ENCODE data around the gene ZBP1.

The ZBP1 gene

GRCh38 chr20:57603120-57603519 lies 17.1 kb downstream of the ZBP1 start:
- FAIRE-seq (no peak), DNase-seq (ENCODE audit: insufficient read length, low spot score) (no peak)

DNA sequence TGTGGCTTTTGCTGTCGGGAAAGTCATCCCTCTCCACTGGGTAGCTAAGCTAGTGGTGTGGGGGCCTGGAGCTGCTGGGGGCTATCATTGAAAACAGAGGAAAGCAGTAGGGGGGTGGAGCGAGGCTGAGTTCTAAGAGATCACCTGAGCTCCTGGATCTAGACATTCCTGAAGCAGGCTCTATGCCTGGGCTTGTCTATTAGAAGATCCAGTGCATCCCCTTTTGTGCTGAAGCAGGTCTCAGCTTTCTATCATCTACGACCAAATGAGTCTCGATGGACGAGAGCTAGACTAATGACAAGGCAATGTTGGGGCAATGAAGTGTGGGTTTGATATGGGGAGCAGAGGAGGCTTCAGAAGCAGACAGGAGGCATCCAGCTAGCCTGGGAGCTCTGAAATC lies 18.5 kb downstream of the ZBP1 start:
- DNase-seq (ENCODE audit: insufficient read length, low spot score) (no peak), FAIRE-seq (no peak)

- DNase-seq (ENCODE audit: insufficient read length, low spot score) (no peak), FAIRE-seq (no peak)
Measured at GRCh38 chr20:57601211-57601570, 19.0 kb downstream of the ZBP1 start.

DNA sequence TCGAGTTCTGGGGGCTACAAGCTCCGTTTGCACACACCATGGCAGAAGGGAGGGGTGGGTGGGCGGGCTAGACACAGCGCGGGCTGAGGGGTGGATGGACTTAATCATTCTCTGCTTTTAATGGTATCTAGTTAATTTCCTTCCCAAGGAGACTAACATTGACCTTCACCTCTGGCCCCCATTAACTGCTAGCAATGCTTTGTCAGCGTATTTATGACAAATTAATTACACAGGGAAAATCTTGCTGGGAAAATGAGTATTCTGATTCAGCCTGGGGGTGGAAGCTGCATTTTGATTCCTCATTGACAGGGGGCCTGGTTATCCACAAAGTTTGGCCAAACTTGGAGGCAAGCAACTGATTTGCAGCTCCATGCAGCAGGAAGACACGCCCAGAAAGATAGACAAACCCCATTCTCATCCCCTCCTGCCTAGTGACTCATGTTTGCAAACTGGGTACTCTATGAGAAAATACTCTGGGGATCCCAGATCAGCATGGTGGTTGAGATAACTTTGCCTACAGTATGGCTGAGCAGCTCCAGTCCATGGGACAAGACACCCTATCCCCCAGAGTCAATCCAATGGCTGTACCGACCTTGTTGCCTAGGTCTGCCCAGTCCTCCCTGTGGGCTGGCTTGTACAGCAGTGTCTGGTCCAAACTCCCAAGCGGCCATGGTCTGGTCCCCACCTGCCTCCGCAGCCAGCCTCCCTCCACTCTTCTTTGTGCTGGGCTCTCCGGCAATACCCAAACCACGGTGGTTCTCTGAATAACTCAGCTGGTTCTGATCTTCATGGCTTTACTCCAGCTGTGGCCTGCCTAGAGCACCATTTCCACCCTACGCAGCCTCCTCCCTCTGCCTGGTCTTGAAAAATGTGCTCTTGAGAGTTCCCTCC lies 19.7 kb downstream of the ZBP1 start:
- peak; percentile 89 for FAIRE-seq
- DNase-seq (ENCODE audit: insufficient read length, low spot score) = no peak

GRCh38 chr20:57598491-57598890 lies 21.7 kb downstream of the ZBP1 start:
- DNase-seq (ENCODE audit: insufficient read length, low spot score) (no peak), FAIRE-seq (no peak)

- DNase-seq (ENCODE audit: insufficient read length, low spot score) (no peak), FAIRE-seq (no peak)
Measured at GRCh38 chr20:57598060-57598459, 22.2 kb downstream of the ZBP1 start.

- FAIRE-seq (peak; percentile 99), DNase-seq (ENCODE audit: insufficient read length, low spot score) (peak; percentile 98)
Measured at GRCh38 chr20:57596998-57597939, 23.0 kb downstream of the ZBP1 start.

GRCh38 chr20:57596358-57596757 lies 23.9 kb downstream of the ZBP1 start:
- FAIRE-seq (no peak), DNase-seq (ENCODE audit: insufficient read length, low spot score) (no peak)

DNA sequence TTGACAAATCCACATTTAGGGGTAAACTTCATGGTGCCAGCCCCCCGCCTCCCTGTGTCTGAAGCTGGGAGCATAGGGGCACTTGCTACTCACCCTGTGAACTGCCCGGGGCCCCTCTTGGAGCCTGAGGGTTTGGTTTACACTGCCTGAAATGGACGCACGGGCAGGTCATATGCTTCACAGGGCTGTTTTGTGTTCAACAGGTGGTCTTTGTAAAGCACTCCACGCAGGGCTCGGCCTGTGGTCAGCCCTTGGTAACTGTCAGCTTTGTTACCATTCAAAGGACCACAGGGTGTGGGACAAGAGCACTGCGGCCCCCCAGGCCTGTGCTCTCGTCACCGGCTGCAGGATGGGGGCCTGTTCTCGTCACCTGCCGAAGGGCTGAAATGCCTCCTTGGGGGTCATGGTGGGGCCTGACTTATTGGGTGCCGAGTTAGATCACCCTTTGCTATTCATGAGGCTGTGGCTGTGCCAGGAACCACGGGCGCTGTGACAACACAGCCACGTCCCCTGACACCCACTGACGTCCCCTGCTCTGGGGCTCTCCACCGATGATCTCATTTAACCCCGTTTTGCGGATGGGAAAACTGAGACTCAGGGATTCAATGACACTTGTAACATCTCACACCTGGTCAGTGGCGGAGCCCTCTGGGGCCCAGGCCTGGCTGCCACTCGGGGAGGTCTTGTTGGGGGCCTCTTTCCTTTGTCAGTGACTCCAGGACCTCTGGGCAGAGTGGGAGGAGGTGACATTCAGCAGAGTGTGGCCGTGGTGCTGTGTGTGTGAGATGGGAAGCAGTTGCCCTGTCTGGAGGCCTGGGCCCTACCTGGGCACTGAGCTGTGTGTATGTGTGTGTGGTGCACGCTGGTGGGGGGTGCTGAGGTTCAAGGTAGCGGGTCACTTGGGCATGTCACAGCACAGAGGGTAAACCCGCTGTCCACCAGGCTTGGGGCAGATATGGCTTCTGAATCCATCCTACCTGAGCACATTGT lies 24.9 kb downstream of the ZBP1 start:
- no peak for DNase-seq (ENCODE audit: insufficient read length, low spot score)
- FAIRE-seq = no peak

DNA sequence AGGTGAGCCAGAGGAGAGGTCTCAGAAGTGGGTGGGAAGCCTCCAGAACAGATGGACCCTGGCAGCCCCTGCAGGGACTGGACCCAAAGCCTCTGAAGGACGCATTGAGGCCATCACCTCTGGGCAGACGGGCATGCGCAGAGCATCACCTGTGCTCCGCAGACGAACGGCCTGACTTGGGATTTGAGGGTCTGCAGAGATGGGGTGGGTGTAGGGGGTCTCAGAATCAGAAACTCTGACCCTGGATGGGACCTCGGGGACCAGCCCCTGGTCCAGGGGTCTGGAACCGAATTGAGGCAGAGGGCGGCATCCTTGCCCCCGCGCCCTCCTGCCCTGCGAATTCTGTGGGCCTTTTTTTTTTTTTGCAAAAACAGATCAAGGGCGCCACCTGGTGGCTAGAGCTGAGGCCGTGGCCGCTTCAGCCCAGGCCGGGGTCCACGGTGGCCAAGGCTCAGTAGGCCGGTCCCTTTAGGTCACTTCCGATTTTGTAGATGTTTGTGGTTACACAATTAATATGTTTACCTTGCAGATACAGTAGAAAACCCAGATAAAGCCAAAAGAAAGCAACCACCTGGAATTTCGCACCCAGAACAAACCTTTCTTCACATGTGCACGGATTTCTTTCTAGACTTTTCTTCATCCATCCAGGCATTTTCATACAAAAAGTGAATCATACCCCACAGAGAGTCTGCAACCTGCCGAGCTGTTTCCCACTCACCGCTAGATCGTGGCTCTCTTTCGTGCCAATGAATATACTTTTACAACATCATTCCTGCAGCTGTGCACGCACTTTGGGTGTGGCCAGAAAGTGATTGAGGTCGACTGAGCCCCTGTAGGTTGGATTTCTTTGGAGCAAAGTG lies 25.9 kb downstream of the ZBP1 start:
- DNase-seq (ENCODE audit: insufficient read length, low spot score) (peak; percentile 88), FAIRE-seq (peak; percentile 94)

DNA sequence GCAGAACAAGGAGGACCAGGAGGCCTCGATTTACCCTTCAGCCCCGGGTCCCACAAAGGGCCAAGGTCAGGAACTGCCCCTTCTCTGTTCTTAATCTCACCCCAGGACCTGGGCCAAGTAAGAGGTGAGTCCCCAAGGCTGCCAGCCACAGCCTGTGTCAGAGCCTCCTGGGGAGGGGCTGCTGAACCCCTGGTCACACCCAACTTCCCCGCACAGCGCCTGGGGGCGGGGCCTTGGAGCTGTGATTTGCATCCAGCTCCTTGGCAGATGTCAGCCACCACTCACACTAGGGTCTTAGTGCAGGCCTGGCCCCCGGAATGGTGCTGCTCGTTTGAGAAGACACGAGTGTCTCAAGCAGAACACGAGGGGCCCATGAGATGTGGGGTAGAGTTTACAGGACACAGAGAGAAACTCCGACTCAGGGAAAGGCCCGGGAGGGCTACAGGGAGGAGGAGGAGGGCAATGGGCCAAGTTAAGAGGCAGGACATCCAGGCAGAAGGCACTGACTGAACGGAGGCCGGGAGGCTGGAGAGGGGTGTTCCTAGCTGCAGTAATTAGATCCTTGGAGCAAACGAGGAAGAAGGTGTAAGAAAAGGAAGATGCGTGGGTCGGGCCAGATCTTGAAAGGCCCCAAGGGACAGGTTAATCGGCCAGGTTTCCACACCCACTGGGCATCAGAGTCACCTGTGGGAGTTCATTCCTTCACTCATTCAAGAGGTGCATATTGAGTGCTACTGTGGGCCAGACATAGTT lies 26.9 kb downstream of the ZBP1 start:
- FAIRE-seq (peak; percentile 79), DNase-seq (ENCODE audit: insufficient read length, low spot score) (no peak)

DNA sequence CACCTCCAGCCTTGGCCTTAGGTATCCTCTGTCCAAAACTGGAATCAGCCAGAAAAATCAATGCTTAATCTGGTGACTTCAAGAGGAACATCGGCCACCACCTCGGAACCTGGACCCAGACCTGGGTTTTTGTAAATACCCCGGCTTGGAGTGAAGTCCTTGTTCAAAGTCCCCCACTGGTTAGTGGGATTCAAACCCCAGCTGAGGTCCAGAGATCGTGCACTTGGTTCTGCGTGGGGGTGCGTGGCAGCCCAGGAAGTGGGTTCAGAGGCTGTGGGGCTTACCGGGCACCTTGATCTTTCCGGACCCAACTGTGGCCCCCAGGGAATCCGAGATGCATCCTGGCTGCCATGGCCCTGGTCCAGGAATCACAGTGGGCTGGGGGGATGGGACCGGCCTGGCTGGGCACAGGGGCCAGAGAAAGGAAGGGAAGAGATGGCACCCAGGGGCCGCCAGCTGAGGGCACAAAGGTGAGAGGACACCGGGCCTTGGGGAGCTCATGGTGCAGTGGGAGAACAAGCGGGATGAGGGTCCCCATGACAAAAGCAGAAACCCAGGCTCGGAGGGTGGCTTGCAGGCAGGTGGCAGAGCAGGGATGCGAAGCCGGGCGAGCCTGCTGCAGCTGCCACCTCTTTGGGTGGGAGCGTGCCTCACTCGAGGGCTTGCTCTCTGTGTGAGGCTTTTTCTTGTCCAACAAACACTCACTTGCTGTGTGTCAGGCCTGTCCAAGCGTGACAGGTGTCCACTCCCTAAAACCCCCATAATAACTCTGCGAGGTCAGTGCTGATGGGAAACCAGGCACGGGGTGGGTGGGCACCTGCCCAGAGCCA lies 27.7 kb downstream of the ZBP1 start:
- no peak for DNase-seq (ENCODE audit: insufficient read length, low spot score)
- FAIRE-seq = peak; percentile 72

GRCh38 chr20:57591289-57592229 lies 28.7 kb downstream of the ZBP1 start:
- peak; percentile 57 for FAIRE-seq

GRCh38 chr20:57590485-57591288 lies 29.5 kb downstream of the ZBP1 start:
- DNase-seq (ENCODE audit: insufficient read length, low spot score) = no peak
- peak; percentile 89 for FAIRE-seq

More at GRCh38 chr20:57591289-57592229, 28.7 kb downstream of the ZBP1 start:
- no peak for DNase-seq (ENCODE audit: insufficient read length, low spot score)

DNA sequence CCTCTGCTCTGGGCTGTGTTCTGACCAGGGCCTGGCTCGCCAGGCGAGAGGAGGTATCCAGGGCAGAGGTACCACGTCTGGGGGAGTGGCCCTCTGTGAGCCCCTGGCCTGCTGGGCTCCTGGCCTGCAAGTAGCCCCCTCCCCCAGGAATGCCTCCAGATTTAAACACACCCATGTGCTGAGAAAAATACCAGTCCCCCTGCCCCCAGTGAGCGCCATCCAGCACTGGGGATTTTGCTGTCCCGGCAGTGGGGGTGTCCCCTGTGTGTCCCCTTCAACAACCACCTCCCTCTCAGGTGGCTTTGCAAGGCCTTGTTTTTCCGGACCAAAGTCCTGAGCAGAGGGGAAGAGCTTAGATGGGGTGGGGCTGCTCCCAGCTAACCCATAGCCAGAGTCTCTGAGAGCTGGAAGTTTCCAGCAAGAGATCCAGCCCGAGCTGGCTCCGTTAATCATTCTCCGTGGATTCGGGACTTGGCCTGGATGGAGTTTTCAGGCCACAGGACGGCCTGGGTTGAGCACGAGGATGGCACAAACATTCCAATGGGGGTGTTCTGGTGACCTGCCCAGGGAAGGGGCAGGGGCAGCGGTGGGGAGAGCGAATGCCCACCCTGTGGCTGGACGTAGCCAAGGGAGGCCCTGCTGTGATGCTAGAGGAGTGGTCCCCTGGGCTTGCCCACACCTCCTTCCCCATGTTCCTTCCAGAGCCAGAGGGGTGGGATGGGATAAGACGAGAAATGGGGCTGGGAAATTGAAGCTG lies 30.3 kb downstream of the ZBP1 start:
- FAIRE-seq = no peak

More for the DNA sequence above, 30.3 kb downstream of the ZBP1 start:
- DNase-seq (ENCODE audit: insufficient read length, low spot score) = no peak

All from HTR-8/SVneo (cell line).